NCI-H82 (cell line): Measurements from ENCODE around the gene DNAI4.
"Not testable (repeated sequence)": the region's sequence is repeated elsewhere in the genome, so short reads cannot be mapped to it uniquely, and the experiment has no call there.

Experiments used
- DNase-seq: peaks from one replicate; lab custom pipeline; 2025; lab: John Stamatoyannopoulos, UW

DNAI4 gene, protein sequence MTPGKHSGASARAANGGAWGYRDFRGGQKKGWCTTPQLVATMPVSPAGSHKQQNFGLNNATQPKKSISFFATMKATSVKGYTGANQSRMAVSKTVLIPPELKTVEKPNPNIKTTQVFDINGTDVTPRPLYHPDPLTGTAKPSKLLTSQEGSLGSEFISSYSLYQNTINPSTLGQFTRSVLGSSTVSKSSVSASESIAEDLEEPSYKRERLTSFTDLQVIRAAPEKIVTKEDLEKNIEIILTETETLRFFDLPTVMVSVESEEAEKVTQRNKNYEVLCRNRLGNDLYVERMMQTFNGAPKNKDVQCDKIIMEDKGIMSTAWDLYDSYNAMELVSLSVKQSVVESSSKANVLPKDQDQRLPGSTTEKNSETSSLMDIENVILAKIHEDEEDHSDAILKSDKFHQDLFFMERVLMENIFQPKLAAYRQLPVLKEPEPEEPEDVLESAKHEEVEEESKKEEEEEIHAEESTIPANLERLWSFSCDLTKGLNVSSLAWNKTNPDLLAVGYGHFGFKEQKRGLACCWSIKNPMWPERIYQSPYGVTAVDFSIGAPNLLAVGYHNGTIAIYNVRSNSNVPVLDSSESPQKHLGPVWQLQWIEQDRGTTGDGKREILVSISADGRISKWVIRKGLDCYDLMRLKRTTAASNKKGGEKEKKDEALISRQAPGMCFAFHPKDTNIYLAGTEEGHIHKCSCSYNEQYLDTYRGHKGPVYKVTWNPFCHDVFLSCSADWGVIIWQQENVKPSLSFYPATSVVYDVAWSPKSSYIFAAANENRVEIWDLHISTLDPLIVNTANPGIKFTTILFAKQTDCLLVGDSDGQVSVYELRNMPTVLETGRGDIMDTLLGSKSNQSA

DNA sequence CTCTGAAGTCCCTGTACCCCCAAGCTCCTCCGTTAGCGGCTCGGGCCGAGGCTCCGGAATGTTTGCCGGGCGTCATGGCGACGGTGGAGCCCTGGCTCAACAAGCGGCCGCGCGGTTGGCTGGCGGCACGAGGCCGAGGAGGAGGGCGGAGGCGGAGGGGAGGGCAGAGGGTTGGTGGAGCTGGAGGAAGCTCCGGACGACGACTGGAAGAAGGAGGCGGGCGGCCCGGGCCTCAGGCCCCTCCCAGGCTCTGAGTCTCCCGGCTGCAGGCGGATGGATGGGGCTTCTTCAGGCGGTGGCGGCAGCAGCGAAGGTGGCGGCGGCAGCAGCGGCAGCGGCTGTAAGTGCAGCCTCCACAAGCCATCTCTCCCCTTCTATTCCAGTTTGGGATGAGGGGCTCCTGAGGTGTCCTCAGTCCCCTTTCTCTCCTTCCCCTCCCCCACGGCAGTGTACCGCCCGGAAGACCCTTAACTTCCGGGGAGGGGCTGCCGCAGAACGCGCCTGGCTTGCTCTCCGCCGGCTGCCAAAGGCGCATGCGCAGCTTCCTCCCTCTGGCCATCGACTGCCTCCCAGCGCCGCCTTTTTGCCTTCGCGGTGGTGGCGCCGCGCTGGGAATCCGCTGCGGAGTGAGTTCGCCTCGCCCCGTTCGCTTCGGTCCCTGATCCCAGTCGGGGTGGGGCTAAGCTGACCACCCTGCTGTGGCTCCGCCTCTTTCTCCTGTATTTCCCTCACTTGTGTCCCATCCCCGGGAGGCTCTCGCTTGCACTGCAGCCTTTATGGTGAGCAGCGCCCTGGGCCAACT is at the start of gene DNAI4, which contains the start of gene MIER1:
Gene DNAI4 (minus strand): TSS at position 101 of the 802 bp plus-strand sequence. CDS start 25 bp downstream, at position 76.
Gene MIER1 (plus strand): TSS at position 235 of the 802 bp plus-strand sequence. CDS start 39 bp downstream, at position 274.
- peak; percentile 99 for DNase-seq

DNA sequence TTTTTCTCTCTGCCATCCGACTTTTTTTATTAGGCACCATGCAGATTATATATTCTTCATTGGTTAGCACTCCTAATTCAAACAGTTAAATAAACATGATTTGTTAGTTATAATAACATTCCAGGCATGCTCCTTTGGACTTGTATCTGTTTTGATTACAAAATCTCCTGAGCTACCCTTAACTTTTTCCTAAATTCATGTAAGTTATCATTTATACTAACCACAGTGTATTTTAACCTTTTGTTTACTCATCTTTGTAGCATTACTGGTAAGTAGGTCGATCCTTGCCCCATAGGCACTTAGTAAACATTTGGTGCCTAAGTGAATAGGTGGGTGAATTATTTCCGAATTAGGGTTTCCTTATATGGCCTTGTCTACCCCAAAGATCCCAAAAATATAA is 43.9 kb upstream of the DNAI4 start:
- DNase-seq, result no peak

DNA sequence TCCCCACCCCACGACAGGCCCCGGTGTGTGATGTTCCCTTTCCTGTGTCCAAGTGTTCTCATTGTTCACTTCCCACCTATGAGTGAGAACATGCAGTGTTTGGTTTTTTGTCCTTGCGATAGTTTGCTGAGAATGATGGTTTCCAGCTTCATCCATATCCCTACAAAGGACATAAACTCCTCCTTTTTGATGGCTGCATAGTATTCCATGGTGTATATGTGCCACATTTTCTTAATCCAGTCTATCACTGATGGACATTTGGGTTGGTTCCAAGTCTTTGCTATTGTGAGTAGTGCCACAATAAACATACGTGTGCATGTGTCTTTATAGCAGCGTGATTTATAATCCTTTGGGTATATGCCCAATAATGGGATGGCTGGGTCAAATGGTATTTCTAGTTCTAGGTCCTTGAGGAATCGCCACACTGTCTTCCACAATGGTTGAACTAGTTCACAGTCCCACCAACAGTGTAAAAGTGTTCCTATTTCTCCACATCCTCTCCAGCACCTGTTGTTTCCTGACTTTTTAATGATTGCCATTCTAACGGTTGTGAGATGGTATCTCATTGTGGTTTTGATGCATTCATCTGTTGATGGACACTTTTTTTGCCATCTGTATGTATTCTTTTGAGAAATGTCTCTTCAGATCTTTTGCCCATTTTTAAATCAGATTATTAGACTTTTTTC is 41.7 kb upstream of the DNAI4 start:
- not testable (repeated sequence) for DNase-seq

DNA sequence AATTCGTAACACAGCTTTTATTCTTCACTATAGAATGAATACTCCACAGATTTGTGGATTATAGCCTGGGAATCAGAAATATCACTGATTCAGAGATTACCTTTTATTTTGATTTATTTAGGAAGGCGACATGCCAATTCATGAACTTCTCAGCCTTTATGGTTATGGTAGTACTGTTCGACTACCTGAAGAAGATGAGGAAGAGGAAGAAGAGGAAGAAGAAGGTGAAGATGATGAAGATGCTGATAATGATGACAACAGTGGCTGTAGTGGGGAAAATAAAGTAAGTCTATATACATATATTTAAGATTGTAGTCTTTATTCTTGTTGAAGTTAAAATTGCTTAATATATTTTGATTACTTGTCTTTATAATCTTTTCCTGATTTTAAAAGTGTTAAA is 33.3 kb upstream of the DNAI4 start:
- DNase-seq, result no peak

DNA sequence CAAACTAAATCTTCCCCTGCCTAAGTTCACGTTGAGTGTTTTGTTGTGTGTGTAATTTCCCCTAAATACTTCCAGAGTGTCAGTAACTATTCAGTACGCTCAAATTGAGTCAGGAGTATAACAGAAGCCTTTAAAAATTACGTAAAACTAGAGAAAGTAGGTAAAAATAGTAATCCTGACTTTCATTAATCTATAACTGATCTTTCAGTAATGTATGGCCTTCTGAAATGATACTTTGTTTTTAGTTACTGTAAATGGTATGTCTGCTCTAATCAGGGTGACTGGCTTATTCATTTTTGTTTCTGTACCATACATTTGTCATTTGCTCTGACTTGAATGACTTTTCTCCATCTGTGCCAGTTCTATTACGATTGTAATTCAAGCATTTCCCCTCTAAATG is 29.6 kb upstream of the DNAI4 start:
- no peak for DNase-seq

DNA sequence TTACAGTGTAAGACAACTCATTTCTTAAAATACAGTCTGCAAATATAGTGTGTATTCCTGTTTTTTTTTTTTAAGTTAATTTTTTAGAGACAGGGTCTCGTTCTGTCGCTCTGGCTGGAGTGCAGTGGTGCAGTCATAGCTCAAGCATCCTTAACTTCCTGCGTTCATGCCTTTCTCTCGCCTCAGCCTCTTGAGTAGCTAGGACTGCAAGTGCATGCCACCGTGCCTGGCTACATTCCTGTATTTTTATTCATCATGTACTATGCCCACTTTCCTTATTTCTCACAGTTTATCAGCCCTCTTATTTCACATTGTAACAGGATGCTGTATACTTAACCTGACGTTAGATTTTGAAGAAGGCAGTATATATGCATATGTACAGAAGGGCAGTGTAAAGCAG is 26.9 kb upstream of the DNAI4 start:
- no peak for DNase-seq

DNA sequence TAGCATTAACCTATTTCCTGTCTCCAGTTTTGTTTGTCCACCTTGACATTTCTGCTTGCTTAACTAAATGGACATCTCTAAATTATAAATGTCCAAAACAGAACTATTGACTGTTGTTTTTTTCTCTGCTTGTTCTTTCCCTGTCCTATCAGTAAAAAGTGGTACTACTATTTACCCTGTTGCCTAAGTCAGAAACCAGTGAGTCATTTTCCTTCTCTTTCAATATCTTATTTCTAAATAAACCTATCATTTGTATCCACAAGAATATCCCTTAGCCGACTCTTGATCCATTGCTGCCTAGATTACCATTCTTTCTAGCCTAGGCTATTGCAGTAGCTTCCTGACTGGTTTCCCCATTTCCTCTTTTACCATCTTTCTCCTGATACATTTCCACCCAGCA is 22.6 kb upstream of the DNAI4 start:
- DNase-seq, result no peak

DNA sequence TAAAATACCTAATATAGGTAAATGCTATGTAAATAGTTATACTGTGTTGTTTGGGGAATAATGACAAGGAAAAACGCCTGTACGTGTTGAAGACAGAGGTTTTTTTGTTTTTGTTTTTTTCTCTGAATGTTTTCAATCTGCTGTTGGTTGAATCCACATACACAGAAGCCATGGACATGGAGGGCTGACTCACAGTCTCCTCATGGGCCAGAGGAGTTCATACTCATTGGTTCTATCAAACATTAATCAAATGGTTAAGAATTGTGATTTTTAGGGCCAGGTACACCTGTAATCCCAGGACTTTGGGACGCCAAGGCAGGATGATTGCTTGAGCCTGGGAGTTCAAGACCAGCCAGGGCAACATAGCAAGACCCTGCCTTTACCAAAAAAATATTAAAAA is 20.7 kb upstream of the DNAI4 start:
- DNase-seq, result no peak

DNA sequence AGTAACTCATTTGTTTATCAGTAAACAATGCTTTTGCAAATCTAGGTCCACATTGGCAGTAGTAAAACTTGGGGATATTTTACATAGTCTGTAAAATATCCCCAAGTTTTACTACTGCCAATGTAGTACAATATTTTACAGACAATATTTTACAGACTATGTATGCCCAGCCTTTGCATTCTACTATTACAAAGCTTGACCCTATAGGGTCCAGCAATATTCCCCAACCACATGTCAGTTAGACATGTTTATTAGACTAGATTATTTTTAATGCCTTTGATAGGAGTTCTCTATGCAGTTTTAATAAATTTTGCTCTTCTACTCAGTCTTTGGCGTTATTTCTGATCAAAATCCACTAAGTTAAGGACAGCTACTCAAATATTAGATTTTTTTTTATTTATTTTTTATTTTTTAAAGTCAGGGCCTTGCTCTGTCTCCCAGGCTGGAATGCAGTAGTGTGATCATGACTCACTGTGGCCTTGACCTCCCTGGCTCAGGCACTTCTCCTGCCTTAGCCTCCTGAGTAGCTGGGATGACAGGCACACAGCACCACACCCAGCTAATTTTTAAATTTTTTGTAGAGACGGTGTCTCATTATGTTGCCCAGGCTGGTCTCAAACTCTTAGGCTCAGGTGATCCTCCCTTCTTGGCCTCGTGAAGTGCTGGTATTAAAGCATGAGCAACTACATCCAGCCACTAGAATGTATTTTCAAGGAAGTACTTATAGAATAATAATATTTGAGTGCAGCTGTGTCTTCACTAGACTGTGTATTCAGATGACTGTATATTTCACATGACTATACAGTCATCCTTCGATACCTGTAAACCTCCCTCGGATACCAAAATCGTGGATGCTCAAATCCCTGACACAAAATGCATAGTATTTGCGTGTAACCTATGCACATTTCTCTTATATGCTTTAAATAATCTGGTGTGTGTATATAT is 19.9 kb upstream of the DNAI4 start:
- DNase-seq, result no peak

DNA sequence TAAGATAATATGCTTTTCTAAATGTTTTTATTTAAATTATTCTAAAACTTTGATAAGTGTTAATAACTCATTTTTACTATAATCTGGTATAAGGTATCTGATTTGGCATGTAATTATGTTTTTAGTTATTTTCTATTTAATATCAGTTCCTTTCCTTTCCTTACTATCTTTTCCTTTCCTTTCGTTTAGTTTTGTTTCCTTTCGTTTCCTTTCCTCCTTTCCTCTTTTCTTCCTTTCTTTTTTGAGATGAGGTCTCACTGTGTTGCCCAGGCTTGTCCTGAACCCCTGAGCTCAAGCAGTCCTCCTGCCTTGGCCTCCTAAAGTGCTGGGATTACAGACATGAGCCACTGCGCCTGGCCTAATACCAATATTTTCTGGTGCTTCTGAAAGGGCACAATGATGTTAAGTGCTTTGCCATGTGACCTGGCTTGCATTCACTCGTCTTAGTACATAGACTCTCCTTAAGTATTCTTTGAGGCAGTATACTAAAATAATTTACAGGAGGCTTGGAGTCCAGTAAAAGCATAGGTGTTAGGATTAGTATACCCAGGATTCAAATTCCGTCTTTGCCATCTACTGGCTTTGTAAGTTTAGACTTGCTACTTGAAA is 18.8 kb upstream of the DNAI4 start:
- DNase-seq, result peak; percentile 14

DNA sequence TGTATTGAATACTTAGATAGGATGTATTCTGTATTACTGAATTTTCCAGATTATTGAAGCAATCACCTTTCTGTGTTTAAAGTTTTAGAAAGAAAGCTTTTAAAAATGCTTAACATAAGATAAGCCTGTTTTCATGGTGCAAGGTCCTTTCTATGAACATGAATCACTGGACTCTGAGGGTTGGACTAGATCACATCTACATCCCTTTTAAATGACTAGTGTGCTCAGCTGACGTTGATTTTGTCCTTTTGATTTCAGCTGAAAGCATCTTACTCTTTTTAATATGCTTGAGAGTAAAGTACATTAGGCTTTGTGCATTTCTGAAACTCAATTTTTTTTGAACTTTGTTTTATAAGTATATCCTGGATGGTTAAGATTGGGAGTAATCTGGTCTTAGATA is 16.3 kb upstream of the DNAI4 start:
- no peak for DNase-seq

DNA sequence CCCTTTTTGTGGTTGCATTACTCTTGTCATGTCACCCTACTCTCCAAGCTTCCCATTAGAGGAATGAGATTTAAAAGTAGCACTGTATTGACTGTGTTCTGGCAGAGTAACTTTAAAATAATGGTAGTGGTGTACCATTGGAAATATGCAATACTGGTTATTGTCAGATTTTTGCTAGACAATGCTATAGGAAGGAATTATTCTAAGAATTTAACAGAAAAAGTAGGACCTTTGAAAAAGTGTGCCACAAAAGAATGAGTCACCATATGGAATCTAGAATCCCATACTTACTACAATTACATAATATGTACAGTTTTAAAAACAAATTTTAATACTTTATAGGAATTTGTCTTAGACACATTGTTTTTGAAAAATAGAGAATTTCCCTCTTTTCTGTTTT is 14.0 kb upstream of the DNAI4 start:
- DNase-seq, result no peak

DNA sequence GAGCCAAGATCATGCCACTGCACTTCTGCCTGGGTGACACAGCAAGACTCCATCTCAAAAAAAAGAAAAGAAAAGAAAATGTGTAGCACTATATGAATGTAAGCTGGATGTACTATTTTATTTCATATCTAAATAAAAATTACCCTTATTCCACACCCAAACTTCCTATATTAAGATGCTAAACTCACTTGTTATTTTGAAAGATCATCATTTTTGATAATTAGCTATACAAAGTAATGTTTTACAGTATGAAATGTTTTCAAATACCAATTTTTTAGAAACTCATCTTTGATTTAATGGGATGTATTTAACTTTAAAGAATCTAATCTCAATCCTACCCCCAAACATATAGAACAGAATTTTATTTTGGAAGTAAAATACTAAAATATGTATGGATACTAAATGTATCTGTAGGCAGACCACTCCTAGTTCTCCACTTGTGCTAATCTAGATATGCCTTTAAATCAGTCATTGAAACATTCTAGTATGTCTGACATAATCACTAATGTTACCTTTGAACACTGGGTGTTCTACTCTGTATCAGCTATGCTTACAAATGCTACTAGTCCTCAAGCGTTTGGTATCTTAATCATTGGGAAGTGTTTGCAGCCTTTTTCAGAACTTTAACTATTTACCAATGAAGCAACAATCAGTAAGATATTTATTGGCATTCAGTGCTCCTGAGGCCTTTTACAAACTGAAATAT is 13.0 kb upstream of the DNAI4 start:
- DNase-seq, result no peak

DNA sequence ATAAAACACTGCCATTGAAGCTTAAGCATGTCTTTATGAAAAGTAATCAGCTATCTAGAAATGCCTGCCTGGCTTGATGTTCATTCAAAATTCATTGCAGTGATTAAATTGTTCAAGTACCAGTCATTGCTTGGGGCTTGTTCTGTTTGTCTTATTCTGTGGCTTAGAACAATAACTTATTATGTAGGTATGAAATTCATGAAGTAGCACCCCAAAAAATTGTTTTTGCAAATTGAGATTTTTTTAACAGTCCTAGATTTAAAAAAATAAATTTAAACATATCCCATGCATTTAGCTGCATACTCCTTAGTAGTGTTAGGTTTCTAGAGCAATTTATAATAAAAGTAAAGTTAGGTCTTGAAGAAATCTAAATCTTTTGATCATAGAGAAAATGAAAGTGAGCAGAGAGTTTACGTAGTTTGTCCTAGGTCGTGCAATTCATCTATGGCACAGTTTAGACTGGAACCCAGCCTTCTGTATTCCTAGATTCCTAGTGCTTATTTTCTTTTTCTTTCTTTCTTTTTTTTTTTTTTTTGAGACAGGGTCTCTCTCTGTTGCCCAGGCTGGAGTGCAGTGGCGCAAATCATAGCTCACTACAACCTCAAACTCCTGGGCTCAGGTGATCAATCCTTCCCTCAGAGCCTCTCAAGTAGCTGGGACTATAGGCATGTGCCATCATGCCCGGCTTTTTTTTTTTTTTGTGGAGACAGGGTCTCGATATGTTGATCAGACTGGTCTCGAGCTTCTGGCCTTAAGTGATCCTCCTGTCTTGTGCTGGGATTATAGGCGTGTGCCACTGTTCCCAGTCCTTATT is 9.4 kb upstream of the DNAI4 start:
- no peak for DNase-seq

DNA sequence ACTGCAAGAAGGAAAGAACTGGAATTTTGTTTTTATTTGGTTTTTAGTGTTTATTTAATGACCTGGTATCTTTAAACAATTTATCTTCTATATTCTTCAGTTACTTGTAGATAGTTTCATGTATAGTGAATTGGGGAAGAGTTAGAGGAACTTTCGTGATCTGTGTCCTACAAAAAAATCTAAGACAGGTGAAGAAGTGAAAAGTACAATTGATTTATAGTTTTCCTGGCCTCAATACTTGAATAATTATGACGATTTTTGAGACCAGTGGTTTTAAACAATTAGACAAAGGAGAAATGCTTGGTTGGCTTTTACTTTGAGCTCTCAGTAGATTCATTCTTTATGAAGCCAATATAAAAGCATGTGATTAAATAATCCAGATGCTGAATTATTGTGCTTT is 7.6 kb upstream of the DNAI4 start:
- no peak for DNase-seq

DNA sequence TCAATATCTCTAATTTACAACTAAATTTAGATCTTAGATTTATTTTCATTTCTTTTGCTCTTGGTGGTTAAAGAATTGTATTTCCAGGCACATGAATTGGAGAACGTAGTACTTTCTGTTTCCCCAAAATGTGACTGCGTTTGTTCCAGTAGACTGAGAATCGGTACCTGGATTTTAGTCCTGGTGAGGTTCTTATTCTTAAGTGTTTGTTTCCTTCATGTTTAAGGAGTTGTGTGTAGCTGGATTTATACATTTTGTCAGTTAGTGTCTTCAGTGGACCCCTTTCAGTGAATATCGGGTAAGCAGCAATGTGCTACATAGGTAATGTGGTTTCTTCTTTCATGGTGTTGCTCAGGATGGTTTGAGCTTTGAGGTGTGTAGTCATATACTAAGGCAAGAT is 6.9 kb upstream of the DNAI4 start:
- no peak for DNase-seq

DNA sequence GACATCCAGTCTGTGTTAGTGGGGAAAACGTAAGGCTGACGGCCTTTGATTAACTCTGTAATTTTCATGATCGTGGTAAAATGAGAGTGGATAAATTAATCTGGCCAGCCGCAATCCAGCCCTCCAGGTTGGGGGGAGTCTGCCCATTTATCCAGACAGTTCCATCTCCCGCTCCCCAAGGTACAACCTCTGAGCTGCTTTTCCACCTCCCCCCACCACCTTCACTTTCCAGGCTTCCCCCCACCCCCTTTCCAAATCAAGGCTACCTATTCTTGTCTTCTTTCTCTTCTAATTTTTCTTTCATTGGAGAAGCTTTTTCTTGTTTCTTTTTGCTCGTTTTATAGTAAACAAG is 6.1 kb upstream of the DNAI4 start:
- peak; percentile 73 for DNase-seq

DNA sequence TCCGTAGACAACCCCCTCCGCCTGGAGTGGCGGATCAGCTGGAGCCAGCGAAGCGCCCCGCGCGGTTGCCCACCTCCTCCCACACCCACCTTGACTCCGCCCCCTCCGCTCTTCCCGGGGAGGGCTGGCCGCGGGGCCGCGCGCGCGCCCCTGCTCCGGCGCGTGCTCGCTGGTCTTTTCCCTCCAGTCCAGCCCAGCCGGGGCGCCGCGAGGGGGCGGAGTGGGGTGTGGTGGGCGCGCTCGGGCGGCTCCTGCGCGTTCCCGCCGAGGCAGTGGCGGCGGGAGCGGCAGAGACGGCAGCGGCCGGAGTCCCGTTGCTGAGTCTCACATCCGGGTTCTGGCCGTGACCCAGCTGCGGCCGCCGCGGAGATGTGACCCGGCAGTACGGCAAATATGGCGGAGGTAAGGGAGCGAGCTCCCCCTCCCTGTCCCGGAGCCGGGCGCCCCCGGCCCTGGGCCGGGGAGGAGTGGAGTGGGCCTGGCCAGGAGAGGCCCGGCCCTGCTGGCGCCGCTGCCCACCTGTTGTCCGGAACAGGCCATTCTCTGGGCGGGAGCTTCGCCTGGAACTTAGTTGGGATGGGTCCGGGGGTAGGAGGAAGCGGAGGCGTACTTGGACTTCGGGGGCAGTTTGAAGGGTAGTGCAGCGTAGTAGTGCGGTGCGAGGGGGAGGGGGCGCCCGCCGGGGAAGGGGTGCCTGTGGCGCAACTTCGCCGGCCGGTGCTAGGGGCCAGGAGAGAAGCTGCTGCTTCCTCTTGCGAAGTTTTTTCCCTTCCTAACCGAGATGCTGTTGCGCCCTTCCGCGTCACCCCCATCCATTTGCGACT is 5.6 kb upstream of the DNAI4 start:
- DNase-seq, result peak; percentile 97
